GM23338 (cell line): ENCODE results near the gene GALNT9. TPM values are rescaled to one million over a fixed set of nuclear protein-coding genes. Genes with fewer than 3 reads are reported as not detected.

Experiments used
- ATAC-seq: fragments of 200-7000 bp; cut with Tn5 transposase; 3 replicates; pipeline ENCODE4 v1.9.1; 2020
- DNase-seq: peaks from one replicate; pipeline ENCODE4 v3.0.0-alpha.2; 2015; ENCODE audit warnings: low spot score
- H2AFZ ChIP-seq: fragments of 200-600 bp; sonication (generic); 2 replicates; pipeline ENCODE4 v1.8.0; 2016; ENCODE audit warnings: antibody characterized with exemption, mild to moderate bottlenecking, moderate library complexity
- H3F3A ChIP-seq: fragments of 200-600 bp; sonication (generic); replicated peaks from 2 replicates; pipeline ENCODE4 v1.8.0; 2017; ENCODE audit warnings: antibody characterized with exemption, mixed run types, low read depth
- H3K27ac ChIP-seq: fragments of 200-600 bp; sonication (generic); 2 replicates; pipeline ENCODE4 v1.6.1; 2016; ENCODE audit warnings: low read depth
- H3K27me3 ChIP-seq: fragments of 200-600 bp; sonication (generic); 2 replicates; pipeline ENCODE4 v1.8.0; 2016; ENCODE audit warnings: mild to moderate bottlenecking, mixed run types, moderate library complexity; ENCODE audit not compliant: insufficient read depth
- H3K36me3 ChIP-seq: fragments of 200-600 bp; sonication (generic); 2 replicates; pipeline ENCODE4 v1.8.0; 2016; ENCODE audit warnings: mild to moderate bottlenecking; ENCODE audit not compliant: insufficient read depth
- H3K4me1 ChIP-seq: fragments of 200-600 bp; sonication (generic); 2 replicates; pipeline ENCODE4 v1.8.0; 2016; ENCODE audit warnings: mild to moderate bottlenecking, moderate library complexity; ENCODE audit not compliant: insufficient read depth
- H3K4me2 ChIP-seq: fragments of 200-600 bp; sonication (generic); 2 replicates; pipeline ENCODE4 v1.7.1; 2017; ENCODE audit warnings: mixed run types
- H3K4me3 ChIP-seq: fragments of 200-600 bp; sonication (generic); 2 replicates; pipeline ENCODE4 v1.6.1; 2016; ENCODE audit warnings: mixed run types
- H3K79me2 ChIP-seq: fragments of 200-600 bp; sonication (generic); replicated peaks from 2 replicates; pipeline ENCODE4 v1.8.0; 2017; ENCODE audit warnings: mild to moderate bottlenecking; ENCODE audit not compliant: insufficient read depth
- H3K9me2 ChIP-seq: fragments of 200-600 bp; sonication (generic); 2 replicates; pipeline ENCODE4 v1.8.0; 2017; ENCODE audit not compliant: insufficient read depth
- H4K20me1 ChIP-seq: fragments of 200-600 bp; sonication (generic); replicated peaks from 2 replicates; pipeline ENCODE4 v1.8.0; 2017; ENCODE audit warnings: mild to moderate bottlenecking; ENCODE audit not compliant: insufficient read depth
- H3K27ac Mint-ChIP-seq: 2 replicates; pipeline ENCODE4 v1.8.0; 2020; ENCODE audit warnings: inconsistent platforms, mild to moderate bottlenecking, moderate library complexity, mixed read lengths
- H3K27me3 Mint-ChIP-seq: 3 replicates; pipeline ENCODE4 v1.8.0; 2022; ENCODE audit warnings: low read depth, mild to moderate bottlenecking, moderate library complexity, mixed read lengths, inconsistent platforms; ENCODE audit not compliant: insufficient read depth, poor library complexity
- H3K36me3 Mint-ChIP-seq: 3 replicates; pipeline ENCODE4 v1.8.0; 2021; ENCODE audit warnings: low read depth, mild to moderate bottlenecking, inconsistent platforms, moderate library complexity, mixed read lengths
- H3K4me1 Mint-ChIP-seq: 3 replicates; pipeline ENCODE4 v1.8.0; 2020; ENCODE audit warnings: mild to moderate bottlenecking, inconsistent platforms, mixed read lengths
- H3K4me3 Mint-ChIP-seq: 3 replicates; pipeline ENCODE4 v1.8.0; 2021; ENCODE audit warnings: moderate library complexity, mild to moderate bottlenecking, inconsistent platforms, mixed read lengths
- H3K9me3 Mint-ChIP-seq: 3 replicates; pipeline ENCODE4 v1.8.0; 2020; ENCODE audit warnings: moderate library complexity, mild to moderate bottlenecking, inconsistent platforms, mixed read lengths
- CREB1 ChIP-seq: fragments of 250-450 bp; sonication (Bioruptor Pico); IDR thresholded peaks from 2 replicates; pipeline ENCODE4 v1.5.0; 2020; ENCODE audit warnings: low read depth, mild to moderate bottlenecking, moderate library complexity
- CTCF ChIP-seq, 2 experiments: fragments of 200-600 bp in 1 of 2; sonication (generic) in 1 of 2; conservative IDR thresholded peaks; 2 replicates each; pipeline versions ENCODE4 v1.5.1 to v1.6.1; 2016 to 2017; ENCODE audit warnings: antibody characterized with exemption in 2 of 2, low read depth in 2 of 2, mild to moderate bottlenecking in 2 of 2, moderate library complexity in 1 of 2
- ETS1 ChIP-seq: IDR thresholded peaks from 2 replicates; pipeline ENCODE4 v1.6.1; 2016; ENCODE audit warnings: antibody characterized with exemption
- EZH2phosphoT487 ChIP-seq: fragments of 200-600 bp; sonication (generic); IDR thresholded peaks from one replicate; pipeline ENCODE4 v1.8.1; 2018; ENCODE audit warnings: antibody characterized with exemption; ENCODE audit not compliant: unreplicated experiment
- JUNB ChIP-seq: IDR thresholded peaks from one replicate; pipeline ENCODE4 v1.6.1; 2016; ENCODE audit warnings: antibody characterized with exemption; ENCODE audit not compliant: unreplicated experiment
- NANOG ChIP-seq: IDR thresholded peaks from 2 replicates; pipeline ENCODE4 v1.6.1; 2016; ENCODE audit warnings: antibody characterized with exemption, borderline replicate concordance
- POLR2AphosphoS5 ChIP-seq: IDR thresholded peaks from 2 replicates; pipeline ENCODE4 v1.6.1; 2016; ENCODE audit warnings: antibody characterized with exemption, low read depth
- REST ChIP-seq: IDR thresholded peaks from one replicate; pipeline ENCODE4 v1.6.1; 2018; ENCODE audit warnings: antibody characterized with exemption; ENCODE audit not compliant: unreplicated experiment
- STAT1 ChIP-seq: IDR thresholded peaks from one replicate; pipeline ENCODE4 v1.6.1; 2016; ENCODE audit warnings: antibody characterized with exemption; ENCODE audit not compliant: unreplicated experiment
- ZNF114 ChIP-seq: fragments of 250-450 bp; sonication (Bioruptor Pico); IDR thresholded peaks from 2 replicates; pipeline ENCODE4 v1.5.0; 2020; ENCODE audit warnings: mild to moderate bottlenecking, moderate library complexity
- ZNF331 ChIP-seq: fragments of 250-450 bp; sonication (Bioruptor Pico); IDR thresholded peaks from 2 replicates; pipeline ENCODE4 v1.5.0; 2020; ENCODE audit warnings: low read depth, mild to moderate bottlenecking, moderate library complexity
- ZNF462 ChIP-seq: fragments of 250-450 bp; sonication (Bioruptor Pico); IDR thresholded peaks from 2 replicates; pipeline ENCODE4 v1.5.0; 2020; ENCODE audit warnings: mild to moderate bottlenecking, moderate library complexity
- polyA plus RNA-seq: library from polyadenylated mRNA; unstranded; fragments of >200 nt; fragmentation: Nextera tagmentation; extraction: Ambion mirVana; gene quantifications from 2 replicates; pipeline ENCODE4 v1.2.1, GENCODE V29; 2016
- total RNA-seq: library from RNA; depleted of rRNA; stranded (reverse); fragments of >200 nt; shearing (Covaris generic); gene quantifications from 2 replicates; pipeline ENCODE4 v1.2.3, GENCODE V29; 2014

The GALNT9 gene
- total and polyA plus RNA-seq, 2 experiments from 2014 or later: 0.81 to 2.5 TPM

GRCh38 chr12:132316497-132317232, 12.7 kb downstream of the GALNT9 start:
- no peak for DNase-seq
- no peaks in the 10 kb centered on the region for H3K79me2 ChIP-seq
- no peak overlapping the region for H3K27ac ChIP-seq
- H3F3A ChIP-seq: no peaks in the 10 kb centered on the region
- Mint-ChIP-seq H3K4me3 (no peak overlapping the region), H3K27me3 (peaks cover 11% of the 10 kb centered on the region), H3K9me3 (peaks cover 6% of the 10 kb centered on the region), H3K27ac (no peak overlapping the region), H3K4me1 (no peaks in the 10 kb centered on the region; the same call in 2 of the 3 replicates), H3K36me3 (no peaks in the 10 kb centered on the region)
- H3K27me3 ChIP-seq: no peaks in the 10 kb centered on the region
- H3K4me2 ChIP-seq: no peak overlapping the region
- no peak for ATAC-seq
- TF ChIP-seq REST (no peak), ETS1 (no peak), EZH2phosphoT487 (no peak), ZNF331 (CRISPR knock-in tag) (no peak), STAT1 (no peak), ZNF462 (CRISPR knock-in tag) (no peak), NANOG (no peak), POLR2AphosphoS5 (no peak), CREB1 (no peak), CTCF (conservative IDR thresholded peaks at IDR 0.05; ENCODE audit: low read depth in 2 of 2) (no peak), JUNB (no peak), ZNF114 (no peak)
- H3K9me2 ChIP-seq: no peaks in the 10 kb centered on the region
- no peaks in the 10 kb centered on the region for H3K36me3 ChIP-seq
- H2AFZ ChIP-seq: no peak overlapping the region
- no peak overlapping the region for H3K4me3 ChIP-seq
- no peaks in the 10 kb centered on the region for H3K4me1 ChIP-seq
- H4K20me1 ChIP-seq: no peaks in the 10 kb centered on the region
